Activated T-helper 17 cell treated with anti-CD3 and anti-CD28 coated beads, Interleukin-2, amount 50 U/mL, for 72 hours (primary cell): Measurements from ENCODE around the gene SVOPL. TPM values are rescaled to one million over a fixed set of nuclear protein-coding genes. Genes with fewer than 3 reads are reported as not detected.

Experiments used
- ATAC-seq: fragments of 150-1000 bp; cut with Tn5 transposase; replicated peaks from 2 replicates; pipeline ENCODE4 v1.10.0; 2021; ENCODE audit warnings: mild to moderate bottlenecking, moderate library complexity
- H3K27ac Mint-ChIP-seq: one replicate; pipeline ENCODE4 v1.8.0; 2022; ENCODE audit warnings: mixed read lengths
- H3K27me3 Mint-ChIP-seq: one replicate; pipeline ENCODE4 v1.8.0; 2022; ENCODE audit warnings: mixed read lengths
- H3K36me3 Mint-ChIP-seq: one replicate; pipeline ENCODE4 v1.8.0; 2022; ENCODE audit warnings: low read depth, mild to moderate bottlenecking, mixed read lengths
- H3K4me1 Mint-ChIP-seq: one replicate; pipeline ENCODE4 v1.8.0; 2022; ENCODE audit warnings: mixed read lengths
- H3K4me3 Mint-ChIP-seq: one replicate; pipeline ENCODE4 v1.8.0; 2022; ENCODE audit warnings: mild to moderate bottlenecking, mixed read lengths
- H3K9me3 Mint-ChIP-seq: one replicate; pipeline ENCODE4 v1.8.0; 2022; ENCODE audit warnings: mixed read lengths
- total RNA-seq, 2 donors: library from RNA; stranded (reverse); gene quantifications; one replicate each; pipeline ENCODE4 v1.2.3, GENCODE V29; 2022

The SVOPL gene
- total RNA-seq, 2 donors from 2014 or later = not detected

GRCh38 chr7:138584696-138585095 lies 116.5 kb downstream of the SVOPL start:
- H3K36me3 Mint-ChIP-seq = peaks cover 70% of the 10 kb centered on the region
- no peaks in the 10 kb centered on the region for H3K9me3 Mint-ChIP-seq
- no peak overlapping the region for H3K27ac Mint-ChIP-seq

DNA sequence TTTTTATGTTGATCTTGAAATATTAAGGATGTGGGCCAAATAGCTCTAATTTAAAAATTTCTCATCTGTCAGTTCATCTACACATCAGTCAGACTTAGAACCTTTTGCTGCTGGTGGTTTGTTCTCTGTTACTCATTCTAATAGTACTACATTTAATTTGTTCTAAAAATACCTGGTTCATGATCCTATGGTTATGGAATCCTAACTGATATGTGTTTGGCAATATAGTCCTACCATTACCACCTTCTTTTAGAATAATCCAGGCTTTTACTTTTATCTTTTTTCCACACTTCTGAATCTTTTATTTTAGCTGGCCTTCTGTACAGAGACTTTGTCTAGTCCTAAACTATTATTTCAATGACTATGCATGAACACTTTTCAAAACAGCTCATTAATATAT lies 116.9 kb downstream of the SVOPL start:
- no peaks in the 10 kb centered on the region for H3K27me3 Mint-ChIP-seq
- ATAC-seq = no peak
- H3K4me3 Mint-ChIP-seq = no peak overlapping the region
- no peak overlapping the region for H3K27ac Mint-ChIP-seq
- no peaks in the 10 kb centered on the region for H3K9me3 Mint-ChIP-seq
- H3K4me1 Mint-ChIP-seq = no peaks in the 10 kb centered on the region
- peaks cover 74% of the 10 kb centered on the region for H3K36me3 Mint-ChIP-seq

More at GRCh38 chr7:138584696-138585095, 116.5 kb downstream of the SVOPL start:
- no peak overlapping the region for H3K4me3 Mint-ChIP-seq
- no peak for ATAC-seq
- no peaks in the 10 kb centered on the region for H3K27me3 Mint-ChIP-seq
- H3K4me1 Mint-ChIP-seq = no peaks in the 10 kb centered on the region

- Mint-ChIP-seq H3K27ac (no peak overlapping the region), H3K27me3 (no peaks in the 10 kb centered on the region), H3K4me3 (no peak overlapping the region), H3K36me3 (peaks cover 97% of the 10 kb centered on the region), H3K9me3 (no peaks in the 10 kb centered on the region), H3K4me1 (no peaks in the 10 kb centered on the region)
- no peak for ATAC-seq
These were observed 120.1 kb downstream of the SVOPL start for GRCh38 chr7:138581065-138581464.

DNA sequence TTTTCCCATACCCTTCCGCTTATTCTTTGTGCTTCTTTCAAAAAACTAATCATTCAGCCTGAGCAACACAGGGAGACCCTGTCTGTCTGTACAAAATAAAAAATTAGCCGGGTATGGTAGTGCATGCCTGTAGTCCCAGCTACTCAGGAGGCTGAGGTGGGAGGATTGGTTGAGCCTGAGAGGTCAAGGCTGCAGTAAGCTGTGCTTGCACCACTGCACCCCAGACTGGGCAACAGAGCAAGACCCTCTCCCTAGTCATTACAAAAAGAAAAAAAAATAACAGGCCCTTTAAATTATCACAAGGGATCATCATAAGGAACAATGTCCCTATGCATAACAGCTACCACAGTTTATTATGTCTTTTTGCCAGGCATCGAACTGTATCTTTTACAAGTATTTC lies 121.5 kb downstream of the SVOPL start:
- ATAC-seq = no peak
- Mint-ChIP-seq H3K36me3 (peaks cover 90% of the 10 kb centered on the region), H3K27me3 (no peaks in the 10 kb centered on the region), H3K4me3 (no peak overlapping the region), H3K9me3 (no peaks in the 10 kb centered on the region), H3K4me1 (no peaks in the 10 kb centered on the region), H3K27ac (no peak overlapping the region)

DNA sequence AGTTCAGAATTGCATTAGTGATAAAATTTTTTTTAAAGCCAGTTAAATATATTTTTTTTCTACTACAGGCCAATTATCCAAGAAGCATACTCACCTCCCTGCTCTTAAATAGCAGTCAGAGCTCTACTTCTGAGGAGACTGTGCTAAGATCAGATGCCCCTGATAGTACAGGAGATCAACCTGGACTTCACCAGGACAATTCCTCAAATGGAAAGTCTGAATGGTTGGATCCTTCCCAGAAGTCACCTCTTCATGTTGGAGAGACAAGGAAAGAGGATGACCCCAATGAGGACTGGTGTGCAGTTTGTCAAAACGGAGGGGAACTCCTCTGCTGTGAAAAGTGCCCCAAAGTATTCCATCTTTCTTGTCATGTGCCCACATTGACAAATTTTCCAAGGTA lies 122.0 kb downstream of the SVOPL start:
- H3K27ac Mint-ChIP-seq = no peak overlapping the region
- H3K4me1 Mint-ChIP-seq = no peaks in the 10 kb centered on the region
- H3K4me3 Mint-ChIP-seq = no peak overlapping the region
- no peaks in the 10 kb centered on the region for H3K27me3 Mint-ChIP-seq
- no peak for ATAC-seq
- peaks cover 89% of the 10 kb centered on the region for H3K36me3 Mint-ChIP-seq
- no peaks in the 10 kb centered on the region for H3K9me3 Mint-ChIP-seq

DNA sequence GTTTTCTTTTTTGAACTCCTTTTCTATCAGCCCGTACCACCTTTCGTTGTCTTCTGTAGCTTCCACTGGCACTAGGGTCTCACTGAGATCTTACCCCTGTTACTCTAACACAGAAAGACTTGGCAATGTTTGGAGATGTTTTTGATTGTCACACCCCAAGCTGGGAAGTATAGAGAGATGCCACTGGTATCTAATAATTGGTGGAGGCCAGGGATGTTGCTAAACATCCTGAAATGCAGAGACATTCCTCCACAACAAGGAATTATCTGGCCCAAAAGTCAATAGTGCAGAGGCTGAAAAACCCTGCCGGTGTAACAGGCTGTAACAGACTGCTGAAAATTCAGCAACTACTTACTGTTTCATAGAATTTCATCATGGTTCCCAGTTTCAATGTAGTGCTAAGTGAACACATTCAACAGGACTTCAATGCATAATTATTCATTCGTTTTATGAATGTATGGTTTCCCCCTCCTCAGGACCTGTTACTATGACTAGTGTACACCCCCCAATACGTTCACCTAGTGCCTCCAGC lies 125.2 kb downstream of the SVOPL start:
- ATAC-seq = no peak
- Mint-ChIP-seq H3K4me1 (no peaks in the 10 kb centered on the region), H3K36me3 (peaks cover 86% of the 10 kb centered on the region), H3K27ac (no peak overlapping the region), H3K27me3 (no peaks in the 10 kb centered on the region), H3K9me3 (no peaks in the 10 kb centered on the region), H3K4me3 (no peak overlapping the region)

DNA sequence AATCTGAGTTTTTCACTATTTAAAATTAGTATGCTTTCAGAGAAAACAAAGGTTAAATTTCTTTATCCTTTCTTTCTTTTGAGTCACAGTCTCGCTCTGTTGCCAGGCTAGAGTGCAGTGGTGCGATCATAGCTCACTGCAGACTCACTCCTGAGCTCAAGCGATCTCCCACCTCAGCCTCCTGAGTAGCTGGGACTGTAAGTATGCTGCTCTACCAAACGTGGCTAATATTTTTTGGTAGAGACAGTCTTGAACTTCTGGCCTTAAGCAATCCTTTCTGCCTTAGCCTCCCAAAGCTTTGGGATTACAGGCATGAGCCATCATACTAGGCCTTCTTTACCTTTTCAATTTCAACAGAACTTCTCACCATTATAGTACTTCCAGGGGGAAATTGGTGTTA lies 127.4 kb downstream of the SVOPL start:
- peaks cover 86% of the 10 kb centered on the region for H3K36me3 Mint-ChIP-seq
- no peaks in the 10 kb centered on the region for H3K4me1 Mint-ChIP-seq
- no peak overlapping the region for H3K4me3 Mint-ChIP-seq
- H3K9me3 Mint-ChIP-seq = no peaks in the 10 kb centered on the region
- no peaks in the 10 kb centered on the region for H3K27me3 Mint-ChIP-seq
- ATAC-seq = no peak
- H3K27ac Mint-ChIP-seq = no peak overlapping the region

DNA sequence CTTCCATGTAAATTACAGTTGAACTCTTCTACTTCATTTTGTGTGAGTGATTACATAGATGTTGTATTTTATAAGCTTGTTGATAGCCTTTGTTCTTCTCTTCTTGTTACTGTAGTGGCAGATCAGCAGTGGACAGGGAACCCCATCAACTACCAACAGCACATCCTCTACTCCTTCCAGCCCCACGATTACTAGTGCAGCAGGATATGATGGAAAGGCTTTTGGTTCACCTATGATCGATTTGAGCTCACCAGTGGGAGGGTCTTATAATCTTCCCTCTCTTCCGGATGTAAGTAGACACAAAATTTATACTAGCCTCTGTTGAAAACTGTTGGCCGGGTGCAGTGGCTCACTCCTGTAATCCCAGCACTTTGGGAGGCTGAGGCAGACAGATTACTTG lies 130.4 kb downstream of the SVOPL start:
- ATAC-seq = no peak
- H3K4me3 Mint-ChIP-seq = no peak overlapping the region
- no peaks in the 10 kb centered on the region for H3K9me3 Mint-ChIP-seq
- H3K27me3 Mint-ChIP-seq = no peaks in the 10 kb centered on the region
- peaks cover 87% of the 10 kb centered on the region for H3K36me3 Mint-ChIP-seq
- H3K4me1 Mint-ChIP-seq = no peaks in the 10 kb centered on the region
- no peak overlapping the region for H3K27ac Mint-ChIP-seq

GRCh38 chr7:138569418-138569817 lies 131.7 kb downstream of the SVOPL start:
- Mint-ChIP-seq H3K4me3 (no peak overlapping the region), H3K4me1 (no peaks in the 10 kb centered on the region), H3K36me3 (peaks cover 94% of the 10 kb centered on the region), H3K27me3 (no peaks in the 10 kb centered on the region), H3K27ac (no peak overlapping the region), H3K9me3 (peaks cover 7% of the 10 kb centered on the region)
- no peak for ATAC-seq

DNA sequence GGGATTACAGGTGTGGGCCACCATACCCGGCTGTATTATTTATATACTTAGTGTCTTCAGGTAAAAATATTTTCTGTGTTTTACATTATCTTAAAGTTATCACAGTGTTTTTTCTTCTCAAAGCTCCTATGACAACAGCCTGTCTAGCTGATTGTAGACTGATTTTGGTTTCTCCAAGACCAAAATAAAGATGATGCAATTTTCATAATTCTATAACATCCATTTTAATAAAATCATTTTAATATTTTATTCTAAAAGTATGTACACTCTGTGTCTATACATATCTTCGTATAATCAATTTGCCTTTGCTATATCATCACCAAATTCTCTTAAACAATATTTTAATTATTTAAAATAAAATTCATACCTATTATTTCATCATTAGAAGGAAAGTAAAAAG lies 132.5 kb downstream of the SVOPL start:
- Mint-ChIP-seq H3K27ac (no peak overlapping the region), H3K36me3 (peaks cover 94% of the 10 kb centered on the region)
- no peak for ATAC-seq

GRCh38 chr7:138565451-138566114 lies 135.6 kb downstream of the SVOPL start:
- H3K4me3 Mint-ChIP-seq = no peak overlapping the region
- no peaks in the 10 kb centered on the region for H3K4me1 Mint-ChIP-seq
- H3K9me3 Mint-ChIP-seq = peaks cover 21% of the 10 kb centered on the region
- H3K27ac Mint-ChIP-seq = no peak overlapping the region
- peaks cover 96% of the 10 kb centered on the region for H3K36me3 Mint-ChIP-seq
- no peaks in the 10 kb centered on the region for H3K27me3 Mint-ChIP-seq
- no peak for ATAC-seq

More for the DNA sequence above, 132.5 kb downstream of the SVOPL start:
- no peaks in the 10 kb centered on the region for H3K27me3 Mint-ChIP-seq
- H3K4me3 Mint-ChIP-seq = no peak overlapping the region
- H3K4me1 Mint-ChIP-seq = no peaks in the 10 kb centered on the region
- H3K9me3 Mint-ChIP-seq = peaks cover 12% of the 10 kb centered on the region

DNA sequence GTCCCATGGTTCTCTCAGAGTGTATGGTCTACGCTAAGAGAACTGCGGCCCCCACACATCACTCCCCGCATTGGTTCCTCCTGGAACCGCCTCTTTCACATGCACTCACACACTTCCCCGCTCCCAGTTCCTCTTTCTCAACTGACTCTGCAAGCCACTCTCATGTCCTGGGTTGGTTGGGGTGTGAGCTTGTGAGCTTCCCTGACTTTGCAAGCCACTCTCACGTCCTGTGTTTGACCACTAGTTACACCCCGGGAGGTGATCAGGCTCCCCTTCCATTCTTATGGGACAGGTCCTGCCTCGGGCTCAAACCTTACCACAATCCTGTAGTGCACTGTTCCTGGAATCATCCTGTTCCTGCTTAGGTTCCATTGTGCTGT lies 136.1 kb downstream of the SVOPL start:
- no peak for ATAC-seq
- no peak overlapping the region for H3K4me3 Mint-ChIP-seq
- H3K27ac Mint-ChIP-seq = no peak overlapping the region
- peaks cover 96% of the 10 kb centered on the region for H3K36me3 Mint-ChIP-seq
- H3K9me3 Mint-ChIP-seq = peaks cover 21% of the 10 kb centered on the region
- no peaks in the 10 kb centered on the region for H3K4me1 Mint-ChIP-seq
- no peaks in the 10 kb centered on the region for H3K27me3 Mint-ChIP-seq

DNA sequence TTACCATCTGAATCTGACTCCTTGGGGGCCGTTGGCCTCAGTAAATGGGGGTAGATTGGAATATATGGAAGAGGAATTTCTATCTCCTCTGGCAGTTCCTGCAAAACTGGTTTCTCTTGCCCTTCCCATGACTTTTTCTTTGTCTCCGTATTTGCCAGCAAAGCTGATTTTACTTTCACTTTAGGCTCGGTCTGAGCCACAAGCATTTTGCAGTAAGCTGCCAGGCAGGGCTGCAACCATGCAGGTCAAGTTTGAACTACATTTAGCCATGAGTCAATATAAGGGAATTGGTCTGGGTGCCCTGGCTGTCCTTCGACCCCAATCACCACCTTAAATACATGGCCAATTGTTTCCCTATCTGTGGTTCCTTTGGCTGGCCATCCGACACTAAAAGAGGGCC lies 136.8 kb downstream of the SVOPL start:
- ATAC-seq = no peak
- Mint-ChIP-seq H3K27me3 (no peaks in the 10 kb centered on the region), H3K4me3 (no peak overlapping the region), H3K4me1 (no peaks in the 10 kb centered on the region), H3K27ac (no peak overlapping the region), H3K9me3 (peaks cover 21% of the 10 kb centered on the region), H3K36me3 (peaks cover 94% of the 10 kb centered on the region)

DNA sequence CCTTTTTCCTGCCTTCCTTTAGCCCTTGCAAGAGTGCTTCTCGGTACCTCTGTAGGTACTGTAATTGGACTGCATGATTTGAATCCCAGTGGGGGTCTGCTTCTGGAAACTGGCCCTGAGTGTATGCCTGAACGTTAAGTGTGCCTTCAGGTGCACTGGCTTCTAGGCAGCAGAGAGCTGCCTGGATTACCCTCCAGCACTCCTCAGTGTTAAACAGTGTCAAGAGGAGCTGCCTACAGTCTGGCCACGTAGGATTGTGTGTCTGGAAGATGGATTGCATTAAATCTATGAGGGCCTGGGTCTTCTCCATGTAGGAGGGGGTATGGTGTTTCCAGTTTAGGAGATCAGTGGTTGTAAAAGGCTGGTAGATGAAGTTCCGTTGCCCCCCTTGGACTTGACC lies 137.4 kb downstream of the SVOPL start:
- Mint-ChIP-seq H3K27ac (no peak overlapping the region), H3K27me3 (no peaks in the 10 kb centered on the region), H3K4me3 (no peak overlapping the region), H3K4me1 (no peaks in the 10 kb centered on the region), H3K9me3 (peaks cover 21% of the 10 kb centered on the region), H3K36me3 (peaks cover 92% of the 10 kb centered on the region)
- no peak for ATAC-seq

DNA sequence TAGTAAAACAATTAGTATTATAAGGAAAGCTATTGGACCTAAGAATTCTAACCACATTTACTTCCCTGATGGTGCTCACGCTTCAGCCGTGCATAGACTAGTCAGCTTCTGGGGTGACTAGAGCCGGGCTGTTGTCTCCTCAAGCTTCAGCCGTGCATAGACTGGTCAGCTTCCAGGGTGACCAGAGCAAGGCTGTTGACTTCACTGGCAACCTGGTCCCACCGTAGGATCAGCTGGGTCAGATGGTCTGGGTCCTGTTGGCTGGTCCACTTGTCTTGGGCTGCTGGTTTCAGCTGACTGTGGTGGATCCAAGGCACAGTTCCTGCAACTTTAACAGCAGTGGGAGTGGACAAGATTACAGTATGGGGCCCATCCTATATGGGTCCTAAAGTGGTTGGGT lies 141.7 kb downstream of the SVOPL start:
- peaks cover 94% of the 10 kb centered on the region for H3K36me3 Mint-ChIP-seq
- ATAC-seq = no peak
- no peaks in the 10 kb centered on the region for H3K27me3 Mint-ChIP-seq
- no peak overlapping the region for H3K4me3 Mint-ChIP-seq
- peaks cover 17% of the 10 kb centered on the region for H3K9me3 Mint-ChIP-seq
- no peak overlapping the region for H3K27ac Mint-ChIP-seq
- H3K4me1 Mint-ChIP-seq = no peaks in the 10 kb centered on the region
